Retinal pigment epithelial cell (primary cell): ENCODE measurements around the gene CCDC148.

Experiments
- DNase-seq: peaks from one replicate; pipeline ENCODE4 v3.0.0-alpha.2; 2010; ENCODE audit warnings: low read depth
- H3K4me3 ChIP-seq: 2 replicates; pipeline ENCODE4 v1.5.1; 2011; ENCODE audit warnings: mild to moderate bottlenecking, low read length, control low read depth, moderate library complexity
- CTCF ChIP-seq: conservative IDR thresholded peaks from 2 replicates; pipeline ENCODE4 v1.5.1; 2011; ENCODE audit warnings: low read depth, low read length, control low read depth, inconsistent platforms

Gene CCDC148

DNA sequence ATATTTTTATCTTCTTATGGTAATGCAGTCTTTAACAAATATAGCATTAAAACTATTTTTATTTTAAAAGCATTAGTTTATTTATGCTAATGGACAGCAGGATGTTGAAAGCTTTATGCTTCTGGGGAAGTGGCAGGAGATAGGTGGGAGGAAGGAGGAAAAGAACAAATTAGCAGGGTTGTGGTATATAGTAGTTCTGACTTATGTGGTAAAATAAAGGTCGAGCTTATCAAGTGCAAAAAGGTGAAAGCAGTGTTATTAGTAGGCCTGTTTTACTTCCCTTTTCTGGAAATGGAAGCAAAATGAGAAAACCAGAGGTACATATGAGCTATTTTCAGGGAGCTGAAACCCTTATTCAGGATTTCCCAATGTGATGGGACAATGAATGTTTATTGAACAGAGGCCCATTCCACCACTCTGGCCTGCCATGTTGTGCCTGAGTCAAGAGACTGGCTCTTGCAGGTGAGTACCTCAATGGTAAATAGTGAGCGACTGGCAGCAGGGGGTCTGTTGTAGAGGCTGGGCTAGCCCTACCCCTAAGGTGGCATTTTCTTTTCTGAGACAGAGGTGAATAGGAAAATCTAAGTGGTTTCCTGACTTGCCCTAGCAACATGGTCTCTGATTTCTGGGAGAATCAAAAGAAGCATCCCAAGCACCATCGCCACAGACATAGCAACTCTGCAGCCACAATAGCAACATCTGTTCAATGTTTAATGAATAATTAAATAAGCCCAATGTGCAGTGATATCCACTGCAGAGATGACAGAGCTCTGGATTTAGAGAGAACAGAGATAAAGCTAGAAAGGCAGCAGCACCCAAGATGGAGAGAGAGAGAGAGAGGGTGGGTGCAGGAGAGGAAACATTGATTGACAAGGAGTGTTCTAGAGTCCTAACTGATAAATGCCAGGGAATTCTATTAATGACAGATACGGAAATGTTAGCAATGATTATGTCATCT lies 235.2 kb downstream of the CCDC148 start:
- TF ChIP-seq CTCF: no peak
- H3K4me3 ChIP-seq: no peak overlapping the region
- DNase-seq: no peak

DNA sequence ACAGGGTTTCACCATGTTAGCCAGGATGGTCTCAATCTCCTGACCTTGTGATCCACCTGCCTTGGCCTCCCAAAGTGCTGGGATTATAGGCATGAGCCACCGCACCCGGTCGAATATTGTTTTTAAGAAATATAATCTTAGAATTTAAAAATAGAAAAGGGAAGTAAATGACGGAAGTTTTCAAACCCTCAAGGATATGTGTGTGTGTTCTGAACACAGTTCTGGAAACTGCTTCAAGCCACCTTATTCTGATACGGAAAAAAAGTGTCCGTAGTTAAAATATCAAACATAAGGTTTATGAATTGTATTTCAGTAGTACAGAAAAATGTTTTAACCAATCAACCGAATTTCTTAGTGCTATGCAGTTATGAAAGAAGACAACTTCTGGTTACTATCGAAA lies 239.0 kb downstream of the CCDC148 start:
- H3K4me3 ChIP-seq: no peak overlapping the region
- DNase-seq: no peak
- TF ChIP-seq CTCF: no peak

- no peak overlapping the region for H3K4me3 ChIP-seq
- DNase-seq: no peak
- TF ChIP-seq CTCF: no peak
Measured at GRCh38 chr2:158214431-158214830, 242.1 kb downstream of the CCDC148 start.

GRCh38 chr2:158213773-158214172 lies 242.8 kb downstream of the CCDC148 start:
- TF ChIP-seq CTCF: no peak
- no peak for DNase-seq
- no peak overlapping the region for H3K4me3 ChIP-seq

- no peak for TF ChIP-seq CTCF
- no peak for DNase-seq
- no peak overlapping the region for H3K4me3 ChIP-seq
Measured at GRCh38 chr2:158212301-158212700, 244.3 kb downstream of the CCDC148 start.

DNA sequence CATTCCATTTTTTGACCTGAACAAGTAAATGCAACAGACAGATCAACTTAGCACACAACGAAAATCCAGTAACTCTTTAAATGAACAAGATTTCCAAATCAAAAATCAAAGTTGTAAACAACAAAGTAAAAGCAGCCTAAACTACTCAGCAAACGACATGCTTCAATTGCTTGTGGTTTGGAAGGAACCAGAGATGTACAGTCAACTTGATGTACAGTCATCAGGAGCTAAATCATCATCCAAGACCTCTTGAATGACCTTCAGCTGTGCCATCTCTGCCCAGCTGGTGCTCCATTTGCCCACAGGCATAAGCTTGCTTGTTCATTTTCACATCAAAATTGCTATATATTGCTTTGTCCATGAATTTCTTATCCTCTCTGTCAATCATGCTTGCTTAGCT lies 245.1 kb downstream of the CCDC148 start:
- DNase-seq: no peak
- TF ChIP-seq CTCF: no peak
- no peak overlapping the region for H3K4me3 ChIP-seq

GRCh38 chr2:158207354-158207753 lies 249.2 kb downstream of the CCDC148 start:
- TF ChIP-seq CTCF: no peak
- H3K4me3 ChIP-seq: no peak overlapping the region
- no peak for DNase-seq
